OCI-LY7 (cell line): ENCODE measurements around the gene HOXD4.

Experiments used
- CTCF ChIP-seq: fragments of 200-600 bp; sonication (generic); conservative IDR thresholded peaks from 2 replicates; pipeline ENCODE4 v1.5.1; 2014; ENCODE audit warnings: mild to moderate bottlenecking, antibody characterized with exemption, low read length, moderate library complexity, mixed read lengths
- EZH2phosphoT487 ChIP-seq: fragments of 200-600 bp; sonication (generic); IDR thresholded peaks from 2 replicates; pipeline ENCODE4 v1.6.1; 2018; ENCODE audit warnings: low read depth, borderline replicate concordance, mild to moderate bottlenecking, mixed run types, antibody characterized with exemption, low read length, moderate library complexity, mixed read lengths

GRCh38 chr2:176166272-176166671, 14.9 kb downstream of the HOXD4 start:
- no peak for TF ChIP-seq CTCF
- TF ChIP-seq EZH2phosphoT487 = no peak
